ENCODE data around the gene C12orf56.

C12orf56 gene, protein sequence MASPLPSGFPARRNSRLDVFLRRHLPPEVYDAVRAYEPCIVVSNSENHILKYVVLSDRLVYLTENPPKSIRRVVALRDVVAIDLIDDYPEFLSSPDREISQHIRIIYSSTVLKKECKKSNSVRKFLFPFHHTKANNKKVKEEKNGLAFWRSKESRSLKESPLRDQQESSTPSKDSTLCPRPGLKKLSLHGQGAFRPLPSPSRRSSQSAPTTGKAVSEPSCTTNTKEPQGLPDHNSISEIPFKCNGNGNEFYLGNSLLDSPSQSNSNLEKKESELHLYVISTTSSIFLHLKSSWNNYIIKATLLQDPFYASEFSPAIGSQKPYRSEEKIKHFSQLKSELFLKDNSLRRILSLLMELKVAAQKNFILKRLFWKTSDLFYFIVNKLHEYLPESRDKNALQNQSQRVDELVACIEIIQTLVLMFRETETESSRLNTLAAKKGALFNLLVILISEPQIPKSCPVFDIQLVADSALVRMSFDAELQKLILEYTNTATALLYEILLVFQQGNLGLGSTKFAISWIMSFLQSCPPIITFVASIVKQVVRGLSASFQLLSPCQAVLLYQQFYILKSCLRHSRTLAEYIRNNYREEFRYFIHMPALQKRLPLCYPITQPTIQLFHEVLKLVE

DNA sequence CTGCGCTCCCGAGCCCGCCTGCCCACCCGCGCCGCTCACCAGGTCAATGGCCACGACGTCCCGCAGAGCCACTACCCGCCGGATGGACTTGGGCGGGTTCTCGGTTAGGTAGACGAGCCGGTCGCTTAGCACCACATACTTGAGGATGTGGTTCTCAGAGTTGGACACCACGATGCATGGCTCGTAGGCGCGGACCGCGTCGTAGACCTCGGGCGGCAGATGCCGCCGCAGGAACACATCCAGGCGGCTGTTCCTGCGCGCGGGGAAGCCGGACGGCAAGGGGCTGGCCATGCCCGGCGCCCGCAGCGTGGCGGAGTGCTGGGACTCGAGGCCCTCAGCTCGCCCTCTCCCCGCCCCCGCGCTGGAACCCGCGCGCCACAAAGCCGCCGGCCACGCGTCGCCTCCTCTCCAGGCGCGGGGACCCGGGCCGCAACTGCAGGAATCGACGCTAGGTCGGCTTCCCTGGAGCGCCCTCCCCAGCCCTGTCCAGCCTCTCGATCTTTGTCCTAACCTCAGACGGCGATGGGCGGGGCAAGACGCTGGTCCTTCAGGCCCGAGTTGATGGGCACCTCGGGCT is at the start of gene C12orf56:
Gene C12orf56 (minus strand): TSS at position 484 of the 577 bp plus-strand sequence. CDS start 193 bp downstream, at position 291.
- TF ChIP-seq, protein P1, sequence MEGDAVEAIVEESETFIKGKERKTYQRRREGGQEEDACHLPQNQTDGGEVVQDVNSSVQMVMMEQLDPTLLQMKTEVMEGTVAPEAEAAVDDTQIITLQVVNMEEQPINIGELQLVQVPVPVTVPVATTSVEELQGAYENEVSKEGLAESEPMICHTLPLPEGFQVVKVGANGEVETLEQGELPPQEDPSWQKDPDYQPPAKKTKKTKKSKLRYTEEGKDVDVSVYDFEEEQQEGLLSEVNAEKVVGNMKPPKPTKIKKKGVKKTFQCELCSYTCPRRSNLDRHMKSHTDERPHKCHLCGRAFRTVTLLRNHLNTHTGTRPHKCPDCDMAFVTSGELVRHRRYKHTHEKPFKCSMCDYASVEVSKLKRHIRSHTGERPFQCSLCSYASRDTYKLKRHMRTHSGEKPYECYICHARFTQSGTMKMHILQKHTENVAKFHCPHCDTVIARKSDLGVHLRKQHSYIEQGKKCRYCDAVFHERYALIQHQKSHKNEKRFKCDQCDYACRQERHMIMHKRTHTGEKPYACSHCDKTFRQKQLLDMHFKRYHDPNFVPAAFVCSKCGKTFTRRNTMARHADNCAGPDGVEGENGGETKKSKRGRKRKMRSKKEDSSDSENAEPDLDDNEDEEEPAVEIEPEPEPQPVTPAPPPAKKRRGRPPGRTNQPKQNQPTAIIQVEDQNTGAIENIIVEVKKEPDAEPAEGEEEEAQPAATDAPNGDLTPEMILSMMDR (IDR thresholded peaks at IDR 0.05): no peak
- no peak for DNase-seq (ENCODE audit: low spot score)
- no peak within 1 kb of the TSS for H3K27ac ChIP-seq
- H3K4me3 ChIP-seq: peak within 1 kb of the TSS; percentile 73

DNA sequence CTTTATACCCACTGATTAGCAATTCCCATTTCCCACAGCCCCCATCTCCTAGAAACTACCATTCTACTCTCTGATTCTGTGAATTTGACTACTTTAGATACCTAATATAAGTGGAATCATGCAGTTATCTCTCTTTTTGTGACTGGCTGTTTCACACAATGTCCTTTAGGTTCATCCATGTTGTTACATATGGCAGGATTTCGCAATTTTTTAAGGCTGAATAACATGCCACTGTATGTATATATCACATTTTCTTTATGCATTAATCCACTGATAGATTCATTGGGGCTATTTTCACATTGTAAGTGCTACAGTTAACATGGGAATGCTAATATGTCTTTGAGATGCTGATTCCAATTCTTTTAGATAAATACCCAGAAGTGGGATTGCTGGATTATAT is 49.5 kb upstream of the C12orf56 start:
- no peak for DNase-seq (ENCODE audit: low spot score)
- H3K4me3 ChIP-seq: no peak overlapping the region
- TF ChIP-seq, protein P1 (IDR thresholded peaks at IDR 0.05): no peak
- H3K27ac ChIP-seq: no peak overlapping the region

DNA sequence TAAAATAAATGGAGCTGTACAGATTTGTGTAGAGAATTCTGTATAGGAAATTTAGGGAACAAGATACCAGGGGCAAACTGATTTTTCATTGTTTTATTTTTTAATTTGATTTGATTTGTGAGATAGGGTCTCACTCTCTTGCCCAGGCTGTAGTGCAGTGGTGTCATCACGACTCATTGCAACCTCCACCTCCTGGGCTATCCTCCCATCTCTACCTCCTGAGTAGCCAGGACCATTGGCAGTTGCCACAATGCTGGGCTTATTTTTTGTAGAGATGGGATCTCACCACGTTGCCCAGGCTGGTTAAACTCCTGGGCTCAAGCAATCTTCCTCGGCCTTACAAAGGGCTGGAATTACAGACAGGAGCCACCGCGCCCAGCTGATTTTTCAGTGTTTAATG is 43.4 kb upstream of the C12orf56 start:
- Histone ChIP-seq H3K4me3 (no peak overlapping the region), H3K27ac (no peak overlapping the region)
- TF ChIP-seq, protein P1 (IDR thresholded peaks at IDR 0.05): no peak
- DNase-seq (ENCODE audit: low spot score): no peak

DNA sequence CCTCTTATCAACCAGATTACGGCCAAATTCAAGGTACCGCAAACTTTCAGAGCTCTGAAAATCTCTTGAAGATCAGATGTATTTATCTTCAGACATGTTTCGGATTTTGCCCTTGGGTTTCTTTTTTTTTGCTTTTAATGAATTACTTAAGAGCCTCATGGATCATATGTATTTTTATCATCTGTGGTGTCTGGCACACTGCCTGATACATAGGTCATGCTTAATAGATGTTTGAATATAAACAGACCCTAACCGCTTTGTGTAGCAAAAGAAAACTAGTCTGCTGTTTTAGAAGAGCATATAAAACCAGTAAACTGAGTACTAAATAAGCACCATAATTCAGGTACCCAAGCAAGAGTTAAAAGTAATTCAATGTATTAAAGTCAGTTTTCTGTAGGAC is 41.2 kb upstream of the C12orf56 start:
- Histone ChIP-seq H3K4me3 (no peak overlapping the region), H3K27ac (no peak overlapping the region)
- DNase-seq (ENCODE audit: low spot score): no peak
- TF ChIP-seq, protein P1 (IDR thresholded peaks at IDR 0.05): no peak

DNA sequence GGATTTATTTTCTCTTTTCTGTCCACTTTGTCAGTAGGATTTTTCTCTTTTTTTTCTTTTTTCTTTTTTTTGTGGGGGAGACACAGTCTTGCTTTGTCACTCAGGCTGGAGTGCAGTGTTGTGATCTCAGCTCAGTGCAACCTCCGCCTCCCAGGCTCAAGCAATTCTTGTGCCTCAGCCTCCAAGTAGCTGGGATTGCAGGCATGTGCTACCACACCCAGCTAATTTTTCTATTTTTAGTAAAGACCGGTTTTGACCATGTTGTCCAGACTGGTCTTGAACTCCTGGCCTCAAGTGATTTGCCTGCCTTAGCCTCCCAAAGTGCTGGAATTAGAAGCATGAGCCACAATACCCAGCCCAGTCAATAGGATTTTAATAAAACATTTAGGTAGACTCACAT is 40.3 kb upstream of the C12orf56 start:
- TF ChIP-seq, protein P1 (IDR thresholded peaks at IDR 0.05): no peak
- Histone ChIP-seq H3K27ac (no peak overlapping the region), H3K4me3 (no peak overlapping the region)
- DNase-seq (ENCODE audit: low spot score): no peak

DNA sequence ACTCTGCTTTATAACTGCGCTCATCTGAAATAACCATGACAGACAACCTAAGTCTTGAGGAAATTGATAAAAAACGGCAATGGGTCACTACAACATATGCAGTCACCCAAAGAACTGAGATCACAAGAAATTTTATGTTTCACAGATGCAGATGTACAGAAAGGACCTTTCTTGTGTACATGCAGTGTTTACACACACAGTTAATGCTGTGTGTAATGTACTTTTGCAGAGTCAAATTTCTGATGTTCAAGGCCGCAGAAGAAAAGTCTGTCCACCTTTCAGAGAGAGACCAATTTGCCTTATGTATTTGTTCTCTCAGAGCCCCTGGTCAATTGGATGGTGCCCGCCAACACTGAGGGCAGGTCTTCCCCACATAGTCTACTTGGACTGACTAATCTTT is 38.4 kb upstream of the C12orf56 start:
- Histone ChIP-seq H3K4me3 (no peak overlapping the region), H3K27ac (no peak overlapping the region)
- TF ChIP-seq, protein P1 (IDR thresholded peaks at IDR 0.05): no peak
- DNase-seq (ENCODE audit: low spot score): no peak
